IPS-18c (cell line): ENCODE measurements around the gene CRB3.
"Not testable (repeated sequence)": the region's sequence is repeated elsewhere in the genome, so short reads cannot be mapped to it uniquely, and the experiment has no call there.

Source experiments
- H3K4me3 ChIP-seq: 2 replicates; pipeline ENCODE4 v1.7.0; 2013; ENCODE audit warnings: low read depth, mild to moderate bottlenecking, low read length, moderate library complexity; ENCODE audit not compliant: insufficient read depth
- H3K9me3 ChIP-seq: one replicate; pipeline ENCODE4 v1.6.1; 2013; ENCODE audit warnings: mild to moderate bottlenecking, low read length, moderate library complexity; ENCODE audit not compliant: control insufficient read depth, insufficient read depth

Gene CRB3

DNA sequence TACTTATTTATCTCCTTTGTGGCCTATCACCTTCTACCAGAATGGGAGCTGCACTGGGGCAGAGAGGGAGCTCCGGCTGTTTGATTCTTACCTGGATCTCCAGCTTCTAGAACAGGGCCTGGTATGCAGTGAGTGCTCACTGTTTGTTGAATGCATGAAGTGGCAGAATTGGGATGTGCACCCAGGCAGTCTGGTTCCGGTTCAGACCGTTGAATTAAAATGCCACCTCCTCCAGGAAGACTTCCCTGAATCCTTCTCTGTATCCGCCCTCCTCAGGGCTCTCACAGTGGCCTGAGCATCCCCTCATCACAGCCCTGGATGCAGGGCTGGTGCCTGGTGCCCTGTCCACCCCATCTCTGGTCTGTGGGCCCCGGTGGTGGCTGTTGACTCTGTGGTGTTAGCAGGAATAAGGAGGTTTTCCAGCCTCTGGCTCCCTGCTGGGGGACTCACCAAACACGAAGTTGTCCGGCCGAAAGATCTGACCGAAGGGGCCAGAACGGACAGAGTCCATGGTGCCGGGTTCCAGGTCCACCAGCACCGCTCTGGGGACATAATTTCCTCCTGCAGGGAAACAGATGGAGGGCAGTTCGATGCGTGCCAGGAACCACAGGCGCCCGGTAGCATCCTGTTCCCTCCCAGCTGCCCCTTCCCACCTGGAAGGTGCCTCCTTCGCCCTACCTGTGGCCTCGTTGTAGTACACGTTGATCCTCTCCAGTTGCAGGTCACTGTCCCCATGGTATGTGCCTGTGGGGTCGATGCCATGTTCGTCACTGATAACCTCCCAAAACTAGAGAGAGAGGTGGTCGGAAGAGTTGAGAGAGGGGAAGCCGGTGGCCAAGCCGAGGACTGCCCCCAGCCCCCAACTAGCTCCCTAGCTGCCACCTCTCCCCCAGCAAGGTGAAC is 37.0 kb downstream of the CRB3 start:
- H3K9me3 ChIP-seq, result no peaks in the 10 kb centered on the region
- H3K4me3 ChIP-seq, result peak overlapping the region; percentile 69

DNA sequence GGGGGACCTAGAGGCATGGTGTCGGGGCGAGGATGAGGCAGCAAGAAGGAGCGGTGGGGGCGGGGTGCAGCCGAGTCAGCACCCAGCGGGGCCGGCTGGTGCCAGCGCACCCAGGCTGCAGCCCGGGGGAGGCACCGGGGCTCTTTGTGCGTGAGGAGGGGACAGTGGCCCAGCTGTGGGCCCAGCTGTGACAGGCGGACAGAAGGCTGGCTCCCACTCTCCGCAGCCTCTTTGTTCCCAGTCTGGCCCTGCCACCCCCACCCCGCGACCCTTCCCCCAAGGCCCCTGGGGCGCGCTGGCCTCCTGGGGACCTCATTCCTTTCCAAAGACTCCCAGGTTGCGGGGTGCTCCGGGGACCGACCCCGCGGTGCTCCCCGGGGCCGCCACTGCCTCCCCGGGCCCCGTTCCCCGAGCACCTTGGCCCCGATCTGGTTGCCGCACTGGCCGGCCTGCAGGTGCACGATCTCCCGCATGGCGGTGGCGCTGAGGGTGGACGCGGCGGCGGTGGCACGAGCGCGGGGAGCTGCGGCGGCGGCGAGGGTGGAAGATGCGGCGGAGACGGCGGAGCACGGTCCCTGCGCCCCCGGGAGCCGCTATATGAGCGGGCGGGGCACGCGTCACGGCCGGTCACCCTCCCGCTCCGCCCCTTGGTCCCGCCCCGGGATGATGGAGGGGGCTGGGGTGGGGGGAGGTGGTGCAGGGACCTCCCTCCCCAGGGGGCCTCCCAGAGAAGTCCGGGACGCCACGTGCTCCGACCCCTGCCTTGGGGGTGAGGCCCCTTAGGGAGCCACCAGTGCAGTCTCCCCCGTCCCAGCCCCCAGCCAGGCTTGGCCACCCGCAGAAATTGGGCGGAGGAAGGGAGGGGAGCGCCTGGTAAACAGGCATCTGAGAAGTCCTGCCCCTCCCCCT is 37.9 kb downstream of the CRB3 start, which contains the start of gene TUBB4A:
TSS of gene TUBB4A (minus strand) at position 570 of the 909 bp plus-strand sequence. CDS start at position 473, 97 bp downstream.
- Histone ChIP-seq H3K9me3 (no peaks in the 10 kb centered on the region), H3K4me3 (peak within 1 kb of the TSS; percentile 69)

DNA sequence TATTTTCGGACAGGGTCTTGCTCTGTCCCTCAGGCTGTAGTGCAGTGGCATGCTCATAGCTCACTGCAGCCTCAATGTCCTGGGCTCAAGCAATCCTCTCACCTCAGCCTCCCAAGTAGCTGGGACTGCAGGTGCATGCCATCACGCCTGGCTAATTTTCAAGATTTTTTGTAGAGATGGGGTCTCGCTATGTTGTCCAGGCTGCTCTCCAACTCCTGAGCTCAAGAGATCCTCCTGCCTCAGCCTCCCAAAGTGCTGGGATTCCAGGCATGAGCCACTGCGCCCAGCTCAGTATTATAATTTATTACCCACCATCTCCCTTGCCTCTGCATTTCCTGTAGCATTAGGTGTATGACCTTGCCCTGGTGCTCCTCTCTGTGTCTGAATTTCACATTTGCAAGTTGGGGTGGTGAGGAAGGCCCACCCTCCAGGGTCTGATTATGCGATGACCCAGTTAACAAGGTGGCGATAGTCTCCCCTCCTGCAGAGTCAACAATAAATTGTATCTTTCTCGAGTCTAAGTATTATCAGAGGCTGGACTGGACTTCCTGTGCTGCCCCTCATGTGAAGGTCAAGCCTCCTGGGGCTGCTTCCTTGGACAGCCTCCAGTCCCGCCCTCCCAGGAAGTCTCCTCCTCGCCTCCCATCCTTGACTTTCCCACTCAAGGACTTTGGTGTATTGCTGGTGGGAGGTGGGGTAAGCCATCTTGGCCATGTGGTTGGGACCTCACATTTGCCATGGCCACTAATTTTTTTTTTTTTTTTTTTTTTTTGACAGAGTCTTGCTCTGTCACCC is 39.5 kb downstream of the CRB3 start:
- H3K4me3 ChIP-seq, result no peak overlapping the region

DNA sequence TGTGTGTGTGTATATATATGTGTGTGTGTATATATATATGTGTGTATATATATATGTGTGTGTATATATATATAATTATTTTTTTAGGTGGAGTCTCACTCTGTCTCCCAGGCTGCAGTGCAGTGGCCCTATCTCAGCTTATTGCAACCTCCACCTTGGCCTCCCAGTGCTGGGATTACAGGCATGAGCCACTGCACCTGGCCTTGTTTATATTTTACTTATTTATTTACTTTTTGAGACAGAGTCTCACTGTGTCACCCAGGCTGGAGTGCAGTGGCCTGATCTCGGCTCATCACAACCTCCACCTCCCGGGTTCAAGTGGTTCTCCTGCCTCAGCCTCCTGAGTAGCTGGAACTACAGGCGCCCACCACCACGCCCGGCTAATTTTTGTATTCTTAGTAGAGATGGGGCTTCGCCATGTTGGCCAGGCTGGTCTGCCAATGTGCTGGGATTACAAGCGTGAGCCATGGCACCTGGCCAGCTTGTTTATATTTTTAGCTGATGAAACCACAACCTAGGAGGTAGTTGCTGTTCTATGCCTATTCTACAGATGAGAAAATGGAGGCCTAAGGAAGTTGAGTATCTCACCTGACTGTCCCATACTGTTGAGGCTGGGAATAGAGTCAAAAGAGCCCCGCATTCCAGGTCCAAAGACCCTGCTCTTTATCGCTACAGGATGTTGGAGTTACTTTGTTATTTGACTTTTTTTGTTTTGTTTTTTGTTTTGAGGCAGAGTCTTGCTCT is 44.1 kb downstream of the CRB3 start:
- not testable (repeated sequence) for H3K4me3 ChIP-seq, H3K9me3 ChIP-seq

More for the DNA sequence above, 39.5 kb downstream of the CRB3 start:
- H3K9me3 ChIP-seq, result no peaks in the 10 kb centered on the region

DNA sequence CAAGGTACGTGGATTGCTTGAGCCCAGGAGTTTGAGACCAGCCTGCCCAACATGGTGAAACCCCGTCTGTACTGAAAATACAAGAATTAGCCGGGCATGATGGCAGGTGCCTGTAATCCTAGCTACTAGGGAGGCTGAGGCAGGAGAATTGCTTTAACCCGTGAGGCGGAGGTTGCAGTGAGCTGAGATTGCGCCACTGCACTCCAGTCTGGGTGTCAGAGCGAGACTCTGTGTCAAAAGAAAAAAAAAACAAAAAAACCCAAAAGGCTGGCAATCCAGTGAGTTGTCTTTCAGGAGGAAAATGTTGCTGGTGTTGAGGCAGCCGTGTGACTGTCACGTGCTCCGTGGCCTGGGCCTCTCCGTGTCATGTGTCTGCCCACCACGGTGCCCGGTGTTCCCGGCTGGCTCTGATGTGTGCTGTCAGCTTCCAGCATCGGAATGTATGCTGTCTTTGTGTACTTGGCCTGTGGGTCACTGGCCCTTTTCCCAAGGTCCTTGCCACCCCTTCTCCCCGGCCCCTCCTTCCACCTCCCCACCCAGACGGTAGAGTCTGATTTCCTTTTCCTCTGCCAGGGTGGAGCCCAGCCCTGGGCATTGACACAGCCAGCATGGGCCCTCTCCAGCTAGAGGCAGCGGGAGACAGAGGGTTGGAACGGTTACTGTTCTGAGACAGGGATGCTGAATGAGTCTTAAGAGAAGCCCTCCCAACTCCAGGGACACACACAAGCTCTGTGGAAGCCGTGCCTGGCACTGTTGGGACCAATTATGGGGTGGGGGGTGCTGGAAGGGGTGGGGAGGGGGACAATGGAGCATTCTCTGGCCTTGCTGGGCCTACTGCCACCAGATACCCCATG is 45.3 kb downstream of the CRB3 start:
- Histone ChIP-seq H3K9me3 (no peaks in the 10 kb centered on the region), H3K4me3 (no peak overlapping the region)

DNA sequence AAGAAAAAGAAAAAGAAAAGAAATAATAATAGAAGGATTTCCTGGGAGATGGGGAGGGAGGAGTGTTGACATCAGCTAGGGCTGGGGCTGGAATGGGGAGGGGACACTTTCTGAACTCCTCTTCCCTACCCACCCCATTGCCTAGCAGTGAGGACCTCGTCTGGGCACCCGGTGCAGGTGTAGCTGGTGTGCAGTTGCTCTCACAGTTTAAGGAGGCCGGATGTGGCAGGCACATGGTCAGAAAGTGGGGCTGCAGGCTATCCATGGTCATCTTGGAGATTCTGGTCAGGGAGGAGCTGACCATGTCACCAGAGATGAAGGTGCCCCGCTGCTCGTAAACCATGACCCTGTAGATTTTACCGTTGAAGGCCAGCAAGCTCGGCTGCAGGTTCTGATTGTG is 46.5 kb downstream of the CRB3 start:
- Histone ChIP-seq H3K9me3 (no peaks in the 10 kb centered on the region), H3K4me3 (no peak overlapping the region)

DNA sequence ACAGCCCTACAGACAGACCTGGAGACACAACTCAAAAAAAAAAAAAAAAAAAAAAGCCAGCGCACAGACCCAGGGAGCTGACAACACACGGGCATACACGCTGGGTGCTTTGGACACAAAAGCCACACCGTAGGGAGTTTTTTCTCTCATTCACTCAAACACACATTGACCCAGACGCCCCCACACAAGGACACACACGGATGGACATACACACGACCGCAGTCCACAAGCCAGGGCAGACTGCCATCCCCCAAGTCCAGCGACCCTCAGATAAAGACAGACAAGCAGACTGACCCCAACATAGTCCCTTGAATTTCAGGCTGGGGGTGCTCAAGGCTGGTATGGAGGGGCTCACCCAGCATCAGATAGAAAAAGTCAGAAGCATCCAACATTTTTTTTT is 50.0 kb downstream of the CRB3 start:
- no peaks in the 10 kb centered on the region for H3K9me3 ChIP-seq
- no peak overlapping the region for H3K4me3 ChIP-seq

DNA sequence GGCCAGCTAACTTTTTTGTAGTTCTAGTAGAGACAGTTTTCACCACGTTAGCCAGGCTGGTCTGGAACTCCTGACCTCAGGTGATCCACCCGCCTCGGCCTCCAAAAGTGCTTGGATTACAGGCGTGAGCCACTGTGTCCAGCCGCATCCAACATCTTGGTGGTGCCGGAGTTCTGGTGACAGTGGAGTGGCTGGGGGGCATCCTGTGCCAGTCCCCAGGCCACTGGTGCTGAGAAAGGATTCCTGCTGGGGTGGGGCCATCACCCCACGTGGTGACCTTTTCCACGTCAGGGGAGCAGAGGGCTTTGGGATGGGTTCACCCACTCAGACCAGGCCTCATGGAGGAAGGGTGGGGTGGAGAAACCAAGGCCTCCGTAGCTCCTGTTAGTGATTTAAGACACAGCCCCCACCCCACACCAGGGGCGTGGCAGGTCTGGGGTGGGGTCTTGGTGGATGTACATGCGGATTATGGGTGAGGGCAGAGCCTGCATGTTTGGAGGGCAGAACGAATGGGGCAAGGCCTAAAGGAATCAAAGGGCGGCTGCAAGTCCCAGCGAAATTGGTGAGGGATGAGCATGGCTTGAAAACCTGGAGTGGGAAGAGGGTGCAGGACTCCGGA is 51.0 kb downstream of the CRB3 start:
- Histone ChIP-seq H3K4me3 (no peak overlapping the region), H3K9me3 (no peaks in the 10 kb centered on the region)

DNA sequence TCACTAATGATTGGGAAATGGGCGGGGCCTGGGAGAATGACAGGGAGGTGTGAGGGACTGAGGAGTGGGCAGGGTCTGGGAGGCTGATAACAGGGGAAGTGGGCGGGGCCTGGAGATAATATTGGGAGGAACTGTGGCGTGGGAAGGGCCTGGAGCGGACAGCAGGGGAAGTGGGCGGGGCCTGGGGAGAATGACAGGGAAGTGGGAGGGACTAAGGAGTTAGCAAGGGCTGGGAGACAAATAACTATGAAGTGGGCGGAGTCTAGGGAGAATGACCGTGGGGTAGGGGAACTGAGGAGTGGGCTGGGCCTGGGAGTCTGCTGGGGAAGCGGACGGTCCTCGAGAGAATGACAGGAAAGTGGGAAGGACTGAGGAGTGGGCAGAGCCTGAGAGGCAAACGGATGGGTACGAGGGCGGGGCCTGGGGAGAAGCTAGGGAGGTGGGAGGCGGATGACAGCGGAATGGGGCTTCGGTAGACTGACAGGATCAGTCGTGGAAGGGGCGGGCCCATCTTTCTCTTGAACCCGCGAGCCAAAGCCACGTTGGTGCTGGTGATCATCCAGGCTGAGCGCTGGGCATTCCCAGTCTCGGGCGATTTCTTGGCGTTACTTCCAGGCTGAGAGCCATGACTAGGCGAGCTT is 52.1 kb downstream of the CRB3 start:
- Histone ChIP-seq H3K9me3 (no peaks in the 10 kb centered on the region), H3K4me3 (peak overlapping the region; percentile 89)
